Panc1 (cell line): ENCODE results near the gene MYRFL. TPM values are rescaled to one million over a fixed set of nuclear protein-coding genes. Genes with fewer than 3 reads are reported as not detected.

Source experiments
- ATAC-seq: fragments of 200-7000 bp; cut with Tn5 transposase; 2 replicates; pipeline ENCODE4 v1.9.1; 2020; ENCODE audit warnings: mild to moderate bottlenecking, moderate library complexity
- BruUV-seq: library from RNA; stranded (reverse); fragments of 400-500 nt; replicated peaks from 2 replicates; lab custom pipeline; 2021; lab: Mats Ljungman, UMichigan
- CTCF ChIA-PET: fragments of 300-600 bp; sonication (Branson Sonifier 250); formaldehyde crosslinking; loops from one replicate; lab custom pipeline; 2022; ENCODE audit warnings: antibody characterized with exemption; lab: Charles Lee
- POLR2A ChIA-PET: fragments of 300-600 bp; sonication (Branson Sonifier 250); formaldehyde crosslinking; loops from one replicate; lab custom pipeline; 2022; ENCODE audit warnings: antibody characterized with exemption; lab: Charles Lee
- DNase-seq: peaks from one replicate; pipeline ENCODE4 v3.0.0-alpha.2; 2010; ENCODE audit warnings: low read depth, low spot score
- H3K27ac ChIP-seq: 2 replicates; pipeline ENCODE4 v1.5.1; 2011; ENCODE audit warnings: mild to moderate bottlenecking, low read length, inconsistent platforms
- H3K27me3 ChIP-seq: fragments of 200-500 bp; sonication (Bioruptor generic); 2 replicates; pipeline ENCODE4 v1.6.0; 2014; ENCODE audit warnings: low read length, inconsistent platforms; ENCODE audit not compliant: control insufficient read depth, insufficient read depth
- H3K36me3 ChIP-seq: fragments of 200-500 bp; sonication (Bioruptor generic); 2 replicates; pipeline ENCODE4 v1.5.1; 2014; ENCODE audit warnings: inconsistent platforms, mild to moderate bottlenecking, low read length, moderate library complexity; ENCODE audit not compliant: control insufficient read depth, insufficient read depth
- H3K4me1 ChIP-seq: 2 replicates; pipeline ENCODE4 v1.5.1; 2011; ENCODE audit warnings: inconsistent platforms, mild to moderate bottlenecking, low read length, moderate library complexity; ENCODE audit not compliant: control insufficient read depth, insufficient read depth
- H3K4me3 ChIP-seq, 2 experiments: 2 replicates each; pipeline ENCODE4 v1.5.1; 2011 to 2012; ENCODE audit warnings: low read depth in 2 of 2, low read length in 2 of 2, mild to moderate bottlenecking in 2 of 2, inconsistent platforms in 1 of 2, moderate library complexity in 1 of 2
- H3K9me3 ChIP-seq: fragments of 200-500 bp; sonication (Bioruptor generic); 2 replicates; pipeline ENCODE4 v1.5.1; 2014; ENCODE audit warnings: low read depth, mild to moderate bottlenecking, inconsistent platforms, low read length, moderate library complexity; ENCODE audit not compliant: control insufficient read depth, insufficient read depth
- CTCF ChIP-seq: fragments of 450-650 bp; IDR thresholded peaks from 2 replicates; pipeline ENCODE4 v1.5.1; 2017; ENCODE audit warnings: mild to moderate bottlenecking
- POLR2AphosphoS5 ChIP-seq: IDR thresholded peaks from 2 replicates; pipeline ENCODE4 v1.6.1; 2012; ENCODE audit warnings: mild to moderate bottlenecking, low read depth, low read length, moderate library complexity
- REST ChIP-seq, 2 experiments: IDR thresholded peaks; 2 replicates each; pipeline ENCODE4 v1.6.1; 2011 to 2012; ENCODE audit warnings: low read depth in 2 of 2, control low read depth in 1 of 2, low read length in 1 of 2, mild to moderate bottlenecking in 1 of 2, moderate library complexity in 1 of 2; ENCODE audit not compliant: insufficient read depth in 1 of 2
- SIN3A ChIP-seq: IDR thresholded peaks from 2 replicates; pipeline ENCODE4 v1.6.1; 2012; ENCODE audit warnings: low read depth, mild to moderate bottlenecking, low read length, moderate library complexity, borderline replicate concordance; ENCODE audit not compliant: insufficient read depth
- TCF7L2 ChIP-seq: IDR thresholded peaks from 2 replicates; pipeline ENCODE4 v1.6.1; 2011; ENCODE audit warnings: mild to moderate bottlenecking, low read depth, low read length, inconsistent platforms
- in situ Hi-C: cut with HindIII; loops from 2 replicates; pipeline ENCODE4 v1.10.0; 2016; ENCODE audit warnings: low sequenced_read_pairs, low pct_unique_long_range_greater_than_20kb
- intact Hi-C: fragments of 100-400 bp; cut with micrococcal nuclease; formaldehyde crosslinking; loops from one replicate; pipeline ENCODE4 v1.10.0; 2022; ENCODE audit not compliant: unreplicated experiment
- total RNA-seq: library from RNA; stranded (reverse); gene quantifications from one replicate; pipeline ENCODE4 v1.2.1, GENCODE V29; 2021; ENCODE audit not compliant: unreplicated experiment

The MYRFL gene
- total RNA-seq, 1 experiment from 2014 or later = not detected

DNA sequence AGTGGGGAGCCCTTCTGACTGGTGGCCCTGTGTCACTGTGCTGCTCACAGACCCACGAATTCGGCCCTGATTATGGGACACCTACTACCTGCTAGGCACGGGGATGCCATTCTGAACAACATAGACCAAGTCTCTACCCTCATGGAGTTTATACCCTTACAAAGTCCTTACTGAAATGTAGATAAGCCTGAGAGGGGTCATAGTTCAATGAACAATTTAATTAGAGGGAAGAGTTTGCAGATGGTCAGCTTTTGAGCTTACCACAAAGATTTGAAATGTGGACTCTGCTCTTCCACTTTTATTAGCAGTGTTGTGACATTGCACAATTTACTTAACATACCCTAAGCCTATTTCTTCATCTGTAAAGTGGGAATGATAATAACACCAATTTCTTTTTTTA, 161.1 kb downstream of the MYRFL start:
- ChIA-PET CTCF (no interaction called here), POLR2A (no interaction called here)
- Histone ChIP-seq H3K27me3 (no peaks in the 10 kb centered on the region), H3K27ac (no peak overlapping the region), H3K9me3 (no peaks in the 10 kb centered on the region), H3K4me1 (no peaks in the 10 kb centered on the region), H3K4me3 (no peak overlapping the region), H3K36me3 (no peaks in the 10 kb centered on the region)
- TF ChIP-seq POLR2AphosphoS5 (no peak), TCF7L2 (no peak), REST (IDR thresholded peaks at IDR 0.05; ENCODE audit: insufficient read depth in 1 of 2, low read depth in 2 of 2, low read length in 1 of 2) (no peak), CTCF (no peak), SIN3A (no peak)
- ATAC-seq (no peak), DNase-seq (no peak)
- intact Hi-C loops = no loop called here
- in situ Hi-C loops = no loop called here
- no TSS peak for BruUV-seq

GRCh38 chr12:69987579-69988091, 162.6 kb downstream of the MYRFL start:
- intact Hi-C loops (no loop called here), in situ Hi-C loops (no loop called here)
- ATAC-seq (no peak), DNase-seq (no peak)
- no peaks in the 10 kb centered on the region for H3K9me3 ChIP-seq
- no peaks in the 10 kb centered on the region for H3K36me3 ChIP-seq
- no peak overlapping the region for H3K27ac ChIP-seq
- no peak overlapping the region for H3K4me3 ChIP-seq
- no peaks in the 10 kb centered on the region for H3K4me1 ChIP-seq
- ChIA-PET CTCF (no interaction called here), POLR2A (no interaction called here)
- BruUV-seq = no TSS peak
- no peaks in the 10 kb centered on the region for H3K27me3 ChIP-seq
- TF ChIP-seq REST (IDR thresholded peaks at IDR 0.05; ENCODE audit: insufficient read depth in 1 of 2, low read depth in 2 of 2, low read length in 1 of 2) = no peak
- no peak for TF ChIP-seq CTCF
- TF ChIP-seq POLR2AphosphoS5 = no peak
- TF ChIP-seq SIN3A = no peak
